T-cell (primary cell): ENCODE results near the gene ZNF343. TPM values are rescaled to one million over a fixed set of nuclear protein-coding genes. Genes with fewer than 3 reads are reported as not detected.

Experiments used
- ATAC-seq, 4 experiments: fragments of 200-7000 bp in 3 of 4; fragments of 150-1000 bp in 1 of 4; cut with Tn5 transposase; replicated peaks in 1 of 4; 1 replicate in 3 of 4; 2 replicates in 1 of 4; pipeline ENCODE4 v1.10.0; 2021; ENCODE audit warnings: moderate library complexity in 3 of 4, mild to moderate bottlenecking in 2 of 4, moderate number of reproducible peaks in 1 of 4
- CTCF ChIA-PET, 2 donors: fragments of 300-600 bp; sonication (Branson Sonifier 250); formaldehyde crosslinking; loops; one replicate each; lab custom pipeline; 2022; ENCODE audit warnings: antibody characterized with exemption in 2 of 2; lab: Charles Lee
- POLR2A ChIA-PET, 2 donors: fragments of 300-600 bp; sonication (Branson Sonifier 250); formaldehyde crosslinking; loops; one replicate each; lab custom pipeline; 2022; ENCODE audit warnings: antibody characterized with exemption in 2 of 2; lab: Charles Lee
- DNase-seq, 35 experiments: peaks; one replicate each; pipeline versions ENCODE4 v3.0.0 to v3.0.0-alpha.2; 2013 to 2023
- H3K27ac ChIP-seq: one replicate; pipeline ENCODE4 v1.5.1; 2013; ENCODE audit warnings: low read length
- H3K27me3 ChIP-seq, 2 experiments: replicated peaks in 1 of 2; 1 replicate in 1 of 2; 2 replicates in 1 of 2; pipeline versions ENCODE4 v1.6.1 to v1.7.0; 2013; ENCODE audit warnings: low read length in 1 of 2, mixed read lengths in 1 of 2; ENCODE audit not compliant: control insufficient read depth in 2 of 2, insufficient read depth in 2 of 2; ENCODE audit errors: extremely low read depth in 1 of 2
- H3K36me3 ChIP-seq, 2 donors: 1 replicate in 1 of 2; 2 replicates in 1 of 2; pipeline versions ENCODE4 v1.6.1 to v1.7.0; 2013; ENCODE audit warnings: low read length in 1 of 2; ENCODE audit not compliant: control insufficient read depth in 2 of 2, insufficient read depth in 1 of 2; ENCODE audit errors: extremely low read depth in 1 of 2
- H3K4me1 ChIP-seq, 2 experiments: 1 replicate in 1 of 2; 2 replicates in 1 of 2; pipeline versions ENCODE4 v1.6.1 to v1.7.0; 2013; ENCODE audit warnings: low read length in 2 of 2, mixed read lengths in 1 of 2; ENCODE audit not compliant: insufficient read depth in 2 of 2, control insufficient read depth in 1 of 2; ENCODE audit errors: extremely low read depth in 1 of 2
- H3K4me3 ChIP-seq, 2 donors: 1 replicate in 1 of 2; 2 replicates in 1 of 2; pipeline versions ENCODE4 v1.5.1 to v1.7.0; 2013; ENCODE audit warnings: mild to moderate bottlenecking in 2 of 2, low read length in 1 of 2, moderate library complexity in 1 of 2; ENCODE audit not compliant: control insufficient read depth in 1 of 2; ENCODE audit errors: extremely low read depth in 1 of 2
- H3K9me3 ChIP-seq: 2 replicates; pipeline ENCODE4 v1.7.0; 2013
- H3K27ac Mint-ChIP-seq, 2 donors: one replicate each; pipeline ENCODE4 v1.8.0; 2020 to 2021; ENCODE audit warnings: mild to moderate bottlenecking in 2 of 2, mixed read lengths in 2 of 2
- H3K27me3 Mint-ChIP-seq, 2 donors: one replicate each; pipeline ENCODE4 v1.8.0; 2021 to 2022; ENCODE audit warnings: mixed read lengths in 2 of 2
- H3K36me3 Mint-ChIP-seq: one replicate; pipeline ENCODE4 v1.8.0; 2021; ENCODE audit warnings: mixed read lengths
- H3K4me1 Mint-ChIP-seq, 3 donors: one replicate each; pipeline ENCODE4 v1.8.0; 2020 to 2022; ENCODE audit warnings: mixed read lengths in 3 of 3, mild to moderate bottlenecking in 1 of 3
- H3K4me3 Mint-ChIP-seq, 3 donors: one replicate each; pipeline ENCODE4 v1.8.0; 2020 to 2022; ENCODE audit warnings: mild to moderate bottlenecking in 3 of 3, mixed read lengths in 3 of 3, moderate library complexity in 3 of 3
- H3K9me3 Mint-ChIP-seq, 3 donors: one replicate each; pipeline ENCODE4 v1.8.0; 2020 to 2022; ENCODE audit warnings: mixed read lengths in 3 of 3
- WGBS: methylation state at CpG from one replicate; pipeline ENCODE4 v1.1.5; 2013; ENCODE audit warnings: missing lambda C conversion rate; ENCODE audit not compliant: insufficient coverage; 5-methylcytosine and 5-hydroxymethylcytosine counted together
- total RNA-seq, 35 experiments: library from RNA in 6 of 35; stranded (reverse) in 6 of 35; fragments of 120-200 nt in 1 of 35; gene quantifications; one replicate each; pipeline versions ENCODE4 v1.2.1 to v1.2.4 and lab custom pipeline; 2013 to 2026

Gene ZNF343
- total RNA-seq (10 to 100 TPM in 4 of 5 donors, 1 to 10 TPM in 1; 7.6 to 14.2 (median 10.9) TPM), total RNA-seq (lab: John Stamatoyannopoulos, UW) (3.9 to 23.8 (median 13.8) reads per million in 29 experiments)
- 9.2 TPM for total RNA-seq (2013)

GRCh38 chr20:2508631-2509467 is at the start of gene ZNF343:
ZNF343 (minus strand) TSS chr20:2508915; CDS start chr20:2493895, 15,020 bp downstream.
- Mint-ChIP-seq H3K36me3 (no peaks in the 10 kb centered on the region), H3K27ac (peak within 1 kb of the TSS; percentile 96 to 100), H3K4me3 (peak within 1 kb of the TSS; percentile 98 to 100 (median 100)), H3K4me1 (peaks cover 21% of the 10 kb centered on the region in 3 donors), H3K9me3 (no peaks in the 10 kb centered on the region), H3K27me3 (peaks cover 8 to 23% of the 10 kb centered on the region in 2 donors)
- whole genome bisulfite sequencing, result under 1% methylated on average over 40 of the region's 53 CpGs
- ChIA-PET POLR2A (interaction anchor here in 1 of 2 donors (0.6 to 1.2 kb wide), 2 partner anchors 14 to 38 kb away, joined by 4 to 5 read pairs; partner anchors contain the start of gene SNRPB), CTCF (interaction anchor here (0.8 to 2.3 kb wide), 5 partner anchors 12 to 15 kb away, joined by 3 to 6 read pairs (median 5); no protein-coding TSS in a partner anchor)
- no peaks in the 10 kb centered on the region for H3K9me3 ChIP-seq
- peaks cover 0 to 18% of the 10 kb centered on the region in 2 experiments for H3K4me1 ChIP-seq
- peak; percentile 94 to 96 (median 94) for ATAC-seq
- peak within 1 kb of the TSS; percentile 80 for H3K27ac ChIP-seq
- peaks cover 0 to 6% of the 10 kb centered on the region in 2 experiments for H3K27me3 ChIP-seq
- DNase-seq, result peak; percentile 58 to 86 (median 72)
- peak within 1 kb of the TSS; percentile 79 to 81 for H3K4me3 ChIP-seq
- no peaks in the 10 kb centered on the region for H3K36me3 ChIP-seq

GRCh38 chr20:2557873-2558580 is 49.3 kb upstream of the ZNF343 start:
- H3K36me3 ChIP-seq, result no peaks in the 10 kb centered on the region
- Mint-ChIP-seq H3K36me3 (no peaks in the 10 kb centered on the region), H3K9me3 (no peaks in the 10 kb centered on the region), H3K4me1 (peaks cover 0 to 5% (median 3%) of the 10 kb centered on the region in 3 donors), H3K27ac (no peak overlapping the region), H3K27me3 (peaks cover 44 to 71% of the 10 kb centered on the region in 2 donors), H3K4me3 (peak overlapping the region in 2 of 3 donors; percentile 31 to 35)
- peaks cover 0 to 11% of the 10 kb centered on the region in 2 experiments for H3K4me1 ChIP-seq
- H3K27ac ChIP-seq, result no peak overlapping the region
- ChIA-PET POLR2A (interaction anchor here in 1 of 2 donors (0.6 kb wide), 1 partner anchor 1291 kb away, joined by 3 read pairs; no protein-coding TSS in a partner anchor), CTCF (no interaction called here)
- H3K27me3 ChIP-seq, result peaks cover 22 to 50% of the 10 kb centered on the region in 2 experiments
- H3K9me3 ChIP-seq, result no peaks in the 10 kb centered on the region
- WGBS, result 27% methylated on average over 19 of the region's 22 CpGs
- DNase-seq (no peak), ATAC-seq (no peak)
- H3K4me3 ChIP-seq, result no peak overlapping the region

- Mint-ChIP-seq H3K4me3 (no peak overlapping the region), H3K27me3 (peaks cover 25 to 31% of the 10 kb centered on the region in 2 donors), H3K36me3 (no peaks in the 10 kb centered on the region), H3K4me1 (no peaks in the 10 kb centered on the region), H3K9me3 (no peaks in the 10 kb centered on the region), H3K27ac (no peak overlapping the region)
- ChIA-PET POLR2A (interaction anchor here in 1 of 2 donors (0.6 kb wide), 1 partner anchor 23 kb away, joined by 3 read pairs; no protein-coding TSS in a partner anchor), CTCF (no interaction called here)
- Histone ChIP-seq H3K4me1 (no peaks in the 10 kb centered on the region), H3K9me3 (no peaks in the 10 kb centered on the region), H3K36me3 (no peaks in the 10 kb centered on the region), H3K4me3 (no peak overlapping the region), H3K27me3 (peaks cover 7 to 16% of the 10 kb centered on the region in 2 experiments), H3K27ac (no peak overlapping the region)
- ATAC-seq (no peak), DNase-seq (no peak)
- 70% methylated on average over 2 of the region's 2 CpGs for WGBS
These were observed 36.9 kb upstream of the ZNF343 start for GRCh38 chr20:2545594-2545993.

- CTCF ChIA-PET, result interaction anchor here in 1 of 2 donors (0.7 kb wide), 1 partner anchor 456 kb away, joined by 3 read pairs; no protein-coding TSS in a partner anchor
- Histone ChIP-seq H3K4me3 (no peak overlapping the region), H3K36me3 (no peaks in the 10 kb centered on the region), H3K4me1 (no peaks in the 10 kb centered on the region), H3K9me3 (no peaks in the 10 kb centered on the region), H3K27ac (no peak overlapping the region), H3K27me3 (peaks cover 9 to 16% of the 10 kb centered on the region in 2 experiments)
- no peaks in the 10 kb centered on the region for H3K9me3 Mint-ChIP-seq
- POLR2A ChIA-PET, result no interaction called here
- ATAC-seq, result no peak
- no peak for DNase-seq
- H3K27me3 Mint-ChIP-seq, result peaks cover 29 to 30% of the 10 kb centered on the region in 2 donors
- no CpG with 5 or more reads among the region's 1 CpG for WGBS
- no peak overlapping the region for H3K27ac Mint-ChIP-seq
- H3K4me3 Mint-ChIP-seq, result no peak overlapping the region
- H3K4me1 Mint-ChIP-seq, result no peaks in the 10 kb centered on the region
- no peaks in the 10 kb centered on the region for H3K36me3 Mint-ChIP-seq
These were observed 35.5 kb upstream of the ZNF343 start for GRCh38 chr20:2544211-2544610.

- H3K27ac ChIP-seq, result no peak overlapping the region
- no peak overlapping the region for H3K4me3 Mint-ChIP-seq
- H3K36me3 Mint-ChIP-seq, result no peaks in the 10 kb centered on the region
- peaks cover 12 to 28% of the 10 kb centered on the region in 2 experiments for H3K27me3 ChIP-seq
- H3K4me3 ChIP-seq, result no peak overlapping the region
- DNase-seq, result no peak
- ChIA-PET POLR2A (no interaction called here), CTCF (interaction anchor here in 1 of 2 donors (0.6 kb wide), 1 partner anchor 1073 kb away, joined by 12 read pairs; no protein-coding TSS in a partner anchor)
- H3K27ac Mint-ChIP-seq, result no peak overlapping the region
- WGBS, result 100% methylated on average over 2 of the region's 4 CpGs
- peaks cover 37 to 40% of the 10 kb centered on the region in 2 donors for H3K27me3 Mint-ChIP-seq
- H3K9me3 ChIP-seq, result no peaks in the 10 kb centered on the region
- no peaks in the 10 kb centered on the region for H3K9me3 Mint-ChIP-seq
- no peaks in the 10 kb centered on the region for H3K36me3 ChIP-seq
- ATAC-seq, result no peak
- no peaks in the 10 kb centered on the region for H3K4me1 ChIP-seq
- no peaks in the 10 kb centered on the region for H3K4me1 Mint-ChIP-seq
These were observed 33.6 kb upstream of the ZNF343 start for GRCh38 chr20:2542361-2542760.

GRCh38 chr20:2541940-2542339 is 33.2 kb upstream of the ZNF343 start:
- Histone ChIP-seq H3K9me3 (no peaks in the 10 kb centered on the region), H3K27me3 (peaks cover 12 to 32% of the 10 kb centered on the region in 2 experiments), H3K4me3 (no peak overlapping the region), H3K27ac (no peak overlapping the region), H3K36me3 (no peaks in the 10 kb centered on the region), H3K4me1 (no peaks in the 10 kb centered on the region)
- 67% methylated on average over 1 of the region's 2 CpGs for WGBS
- Mint-ChIP-seq H3K4me3 (no peak overlapping the region), H3K27me3 (peaks cover 41 to 42% of the 10 kb centered on the region in 2 donors), H3K36me3 (no peaks in the 10 kb centered on the region), H3K4me1 (no peaks in the 10 kb centered on the region), H3K9me3 (no peaks in the 10 kb centered on the region), H3K27ac (no peak overlapping the region)
- ChIA-PET POLR2A (no interaction called here), CTCF (interaction anchor here in 1 of 2 donors (0.6 kb wide), 3 partner anchors 20 to 1072 kb away, joined by 3 to 12 read pairs (median 3); no protein-coding TSS in a partner anchor)
- no peak for DNase-seq
- ATAC-seq, result no peak
